GM18951 (cell line): ENCODE data around the gene MACROD2.

Experiments
- POLR2A ChIP-seq: IDR thresholded peaks from 4 replicates; pipeline ENCODE4 v1.6.1; 2011; ENCODE audit warnings: mild to moderate bottlenecking; ENCODE audit not compliant: insufficient read length, insufficient read depth; ENCODE audit errors: extremely low read depth
- in situ Hi-C: fragments of 300-500 bp; cut with MboI; formaldehyde crosslinking; loops from one replicate; pipeline ENCODE4 v1.12.0; 2022; ENCODE audit warnings: low sequenced_read_pairs, mixed read lengths, inconsistent platforms; ENCODE audit not compliant: unreplicated experiment

Gene MACROD2

DNA sequence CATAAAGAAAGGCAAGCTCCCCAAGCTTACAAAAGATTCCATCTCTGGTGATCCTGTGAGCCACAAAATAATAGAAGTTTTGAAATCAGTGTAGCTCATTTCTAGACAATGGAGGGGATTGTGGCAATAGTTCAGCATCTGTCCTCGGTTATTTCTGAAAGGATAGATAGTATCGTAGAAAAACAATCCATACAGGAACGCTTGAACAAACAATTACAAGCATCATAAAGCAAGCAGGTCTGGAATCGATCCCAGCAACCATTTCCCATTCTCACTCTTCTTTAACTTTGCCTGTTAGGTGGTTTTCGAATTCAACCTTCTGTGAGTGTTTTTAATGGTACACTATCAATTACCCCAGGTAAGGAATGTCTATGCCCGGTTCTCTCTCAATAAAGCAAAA, 1646.8 kb downstream of the MACROD2 start:
- no peak for TF ChIP-seq POLR2A
- in situ Hi-C loops = no loop called here

DNA sequence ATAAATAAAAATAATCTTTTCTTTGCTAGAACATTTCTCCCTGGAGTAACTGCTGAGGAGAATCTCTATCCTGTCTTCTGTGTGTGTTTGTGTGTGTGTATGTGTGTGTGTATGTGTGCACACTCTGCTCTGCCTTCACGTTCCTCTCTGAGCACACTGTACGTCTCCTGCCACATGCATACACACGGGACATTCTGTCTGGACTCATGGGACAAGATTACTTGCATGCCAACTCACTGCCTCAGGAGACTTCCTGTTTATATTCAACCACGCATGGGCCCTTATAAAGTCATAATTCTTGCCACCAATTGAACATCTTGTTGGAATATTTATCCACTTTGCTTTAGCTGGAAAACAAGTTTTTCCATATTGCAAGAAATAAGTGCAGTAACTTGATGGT, 1647.4 kb downstream of the MACROD2 start:
- no peak for TF ChIP-seq POLR2A
- in situ Hi-C loops = no loop called here

DNA sequence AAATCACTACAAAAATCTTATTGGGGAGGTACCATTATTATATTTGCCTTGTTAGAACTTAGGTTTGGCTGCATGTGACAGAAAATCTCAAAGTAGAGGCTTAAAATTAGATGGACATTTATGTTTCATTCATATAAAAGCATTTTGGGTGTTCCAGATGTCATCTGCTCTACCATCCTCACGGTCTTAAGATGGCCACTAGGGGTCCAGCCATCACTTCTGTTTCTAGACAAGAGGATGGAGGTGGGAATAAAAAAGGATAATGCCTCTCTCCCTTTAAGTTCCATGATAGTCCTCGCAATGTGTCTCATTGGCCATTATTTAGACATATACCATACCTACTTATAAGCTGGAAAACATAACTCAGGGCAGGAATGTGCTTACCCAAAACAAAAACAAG, 1648.4 kb downstream of the MACROD2 start:
- TF ChIP-seq POLR2A = no peak
- in situ Hi-C loops = no loop called here

DNA sequence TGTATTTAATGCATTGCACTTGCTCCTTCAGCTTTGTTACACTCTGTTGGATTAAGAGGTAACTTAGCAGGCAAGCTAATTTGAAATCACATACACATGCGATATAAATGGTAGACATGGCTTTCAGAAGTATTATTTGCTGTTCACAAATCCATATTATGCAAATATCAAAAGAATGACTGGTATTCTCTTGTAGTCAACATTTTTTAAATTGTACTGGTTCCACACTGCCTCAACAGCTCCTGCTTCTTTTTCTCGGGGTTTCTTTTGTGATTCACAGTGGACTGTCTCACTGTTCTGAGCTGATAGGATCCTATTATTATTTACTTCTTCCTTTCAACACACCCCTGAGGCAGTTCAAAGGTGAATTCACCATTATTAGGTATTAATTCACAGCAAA, 1650.5 kb downstream of the MACROD2 start:
- TF ChIP-seq POLR2A = no peak
- in situ Hi-C loops = no loop called here

DNA sequence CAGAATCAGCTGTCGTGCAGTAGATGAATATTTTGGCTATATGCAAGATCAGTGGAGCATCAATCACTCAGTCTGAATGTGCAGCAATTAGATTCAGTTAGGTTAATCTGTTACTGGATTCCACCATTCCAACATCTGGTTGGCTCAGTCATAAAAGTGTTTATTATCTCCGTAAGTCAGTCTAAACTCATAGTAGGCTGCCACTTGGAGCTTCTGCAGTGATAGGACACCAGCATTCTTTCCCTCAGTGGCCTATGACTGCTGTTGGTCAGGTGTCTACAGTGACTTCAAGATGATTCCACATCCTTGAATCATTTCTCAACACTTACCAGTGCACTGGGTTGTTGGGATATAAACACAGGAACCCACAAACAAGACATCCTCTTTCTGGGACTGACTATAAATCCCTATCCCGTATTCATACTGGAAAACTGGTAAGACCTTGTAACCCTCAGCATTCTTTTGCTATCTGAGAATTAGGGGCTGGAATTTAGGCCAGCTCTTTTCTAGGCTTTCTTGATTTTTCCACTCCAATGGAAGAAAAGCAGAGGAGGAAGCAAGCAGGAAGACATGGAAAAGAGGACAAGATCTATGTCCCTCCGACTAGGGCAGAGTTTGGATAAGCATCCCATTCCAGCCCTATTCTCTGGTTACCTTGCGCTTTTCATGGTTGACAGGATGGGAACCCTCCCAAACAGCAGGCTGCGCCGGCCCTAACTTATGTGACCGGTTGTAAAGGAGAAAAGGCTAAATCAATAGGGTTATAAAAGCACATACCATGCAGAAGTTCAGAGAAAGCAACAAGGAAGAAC, 1658.3 kb downstream of the MACROD2 start:
- TF ChIP-seq POLR2A = no peak

DNA sequence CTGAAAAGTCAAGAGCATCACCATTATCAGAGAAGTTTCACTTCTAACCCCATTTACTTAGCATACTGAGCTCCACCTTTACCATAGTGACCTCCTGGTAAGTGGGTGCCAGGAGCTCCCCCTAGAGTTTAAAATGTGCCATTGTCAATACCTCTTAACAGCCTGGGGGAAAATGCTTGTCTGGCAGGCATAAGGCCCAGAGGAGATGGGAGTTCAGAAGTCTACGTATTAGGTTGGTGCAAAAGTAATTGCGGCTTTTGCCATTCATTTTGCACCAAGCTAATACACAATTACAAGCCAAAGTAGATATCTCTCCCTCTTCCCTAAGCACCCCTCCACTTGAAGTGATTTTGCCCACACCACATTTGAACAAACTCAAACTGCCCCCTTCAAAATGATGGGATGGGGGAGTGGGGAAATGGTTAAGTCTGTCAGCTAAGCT, 1658.9 kb downstream of the MACROD2 start:
- in situ Hi-C loops = loop anchor here (25.0 kb wide), 1 partner anchor 1317 kb away; the partner anchor contains the start of gene FLRT3
- no peak for TF ChIP-seq POLR2A

More for the DNA sequence above, 1658.3 kb downstream of the MACROD2 start:
- in situ Hi-C loops = loop anchor here (25.0 kb wide), 1 partner anchor 1316 kb away; the partner anchor contains the start of gene FLRT3

DNA sequence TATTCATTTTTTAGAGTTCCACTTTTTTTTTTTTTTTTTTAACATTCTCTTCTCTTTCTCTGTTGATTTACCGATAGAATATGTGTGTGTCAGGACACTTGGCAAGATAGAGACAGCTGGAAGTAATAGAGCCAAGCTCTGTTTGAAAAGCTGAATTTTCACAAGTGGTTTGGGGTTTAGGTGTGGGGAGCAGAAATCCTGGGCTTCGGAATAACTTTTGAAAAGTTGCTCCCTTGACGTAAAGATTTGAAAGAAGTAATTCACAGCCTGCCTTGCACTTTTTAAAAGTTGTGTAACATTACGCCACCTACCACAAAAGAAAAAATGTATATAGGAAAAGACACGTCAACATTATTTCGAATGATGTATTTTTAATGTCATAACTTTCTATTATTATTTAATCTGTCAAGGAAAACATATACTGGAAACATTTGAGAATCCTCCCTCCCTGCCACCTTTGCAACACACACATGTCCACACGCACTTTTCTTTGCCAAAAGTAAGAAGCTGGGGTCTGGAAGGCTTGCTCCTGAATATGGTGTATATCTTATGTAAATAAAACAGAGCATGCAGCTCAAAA, 1660.1 kb downstream of the MACROD2 start:
- no peak for TF ChIP-seq POLR2A
- in situ Hi-C loops = loop anchor here (25.0 kb wide), 1 partner anchor 1318 kb away; the partner anchor contains the start of gene FLRT3

DNA sequence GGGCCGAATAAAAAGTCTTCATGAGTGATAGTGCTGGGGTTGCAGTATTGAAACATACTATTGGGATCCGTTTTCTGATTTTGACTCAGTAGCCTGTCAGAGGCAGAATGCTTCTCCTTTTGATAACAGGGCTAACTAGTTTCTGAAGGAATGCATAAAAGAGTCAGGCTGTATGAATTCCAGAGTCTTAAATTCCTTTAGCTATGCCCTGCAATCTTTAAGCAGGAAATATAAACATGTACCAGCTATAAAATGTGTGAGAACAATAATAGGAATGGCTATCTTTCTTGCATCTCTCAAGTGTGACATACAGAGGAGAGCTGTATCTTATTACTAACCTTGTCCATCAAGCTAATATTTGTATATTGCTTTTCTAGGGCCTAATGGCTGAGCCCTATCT, 1660.8 kb downstream of the MACROD2 start:
- no peak for TF ChIP-seq POLR2A
- in situ Hi-C loops = loop anchor here (25.0 kb wide), 1 partner anchor 1319 kb away; the partner anchor contains the start of gene FLRT3

DNA sequence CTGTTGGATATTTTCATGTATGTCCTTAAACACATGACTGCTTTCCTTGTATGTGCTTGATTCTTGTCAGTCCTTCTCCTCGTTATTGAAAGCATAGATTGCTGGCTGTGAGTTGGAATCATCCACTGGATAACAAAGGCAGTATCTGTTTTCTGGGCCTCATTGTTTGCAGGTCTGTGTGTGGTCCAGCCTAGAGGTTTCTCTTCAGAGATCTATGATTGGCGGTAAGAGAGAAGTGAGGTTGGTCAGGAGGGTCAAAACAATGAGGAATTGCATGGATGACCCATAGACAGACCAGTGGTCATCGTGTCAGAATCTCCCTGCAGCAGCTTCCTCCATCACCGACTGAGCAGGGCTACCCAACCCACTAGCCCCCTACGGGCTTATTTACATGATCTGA, 1663.0 kb downstream of the MACROD2 start:
- in situ Hi-C loops = loop anchor here (25.0 kb wide), 1 partner anchor 1321 kb away; the partner anchor contains the start of gene FLRT3
- no peak for TF ChIP-seq POLR2A

DNA sequence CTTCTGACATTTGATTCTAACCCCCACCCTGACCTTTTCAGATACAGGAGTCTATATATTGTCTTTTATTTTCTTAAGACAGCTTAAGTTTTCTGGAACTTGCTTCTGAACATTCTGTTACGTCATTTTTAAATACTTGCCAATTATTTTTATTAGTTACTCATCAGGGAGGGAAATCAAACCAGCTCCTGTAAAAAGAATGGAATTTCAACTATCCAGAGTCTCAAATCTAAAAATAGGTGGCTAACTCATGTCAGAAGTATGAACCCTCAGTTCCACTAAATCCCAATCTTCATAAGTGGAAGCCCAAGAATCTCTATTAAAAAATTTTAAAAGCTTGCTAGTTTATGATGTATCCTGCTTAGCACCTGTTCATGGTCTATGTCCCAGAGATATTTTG, 1677.9 kb downstream of the MACROD2 start:
- no peak for TF ChIP-seq POLR2A
- in situ Hi-C loops = loop anchor here (25.0 kb wide), 1 partner anchor 1336 kb away; the partner anchor contains the start of gene FLRT3

DNA sequence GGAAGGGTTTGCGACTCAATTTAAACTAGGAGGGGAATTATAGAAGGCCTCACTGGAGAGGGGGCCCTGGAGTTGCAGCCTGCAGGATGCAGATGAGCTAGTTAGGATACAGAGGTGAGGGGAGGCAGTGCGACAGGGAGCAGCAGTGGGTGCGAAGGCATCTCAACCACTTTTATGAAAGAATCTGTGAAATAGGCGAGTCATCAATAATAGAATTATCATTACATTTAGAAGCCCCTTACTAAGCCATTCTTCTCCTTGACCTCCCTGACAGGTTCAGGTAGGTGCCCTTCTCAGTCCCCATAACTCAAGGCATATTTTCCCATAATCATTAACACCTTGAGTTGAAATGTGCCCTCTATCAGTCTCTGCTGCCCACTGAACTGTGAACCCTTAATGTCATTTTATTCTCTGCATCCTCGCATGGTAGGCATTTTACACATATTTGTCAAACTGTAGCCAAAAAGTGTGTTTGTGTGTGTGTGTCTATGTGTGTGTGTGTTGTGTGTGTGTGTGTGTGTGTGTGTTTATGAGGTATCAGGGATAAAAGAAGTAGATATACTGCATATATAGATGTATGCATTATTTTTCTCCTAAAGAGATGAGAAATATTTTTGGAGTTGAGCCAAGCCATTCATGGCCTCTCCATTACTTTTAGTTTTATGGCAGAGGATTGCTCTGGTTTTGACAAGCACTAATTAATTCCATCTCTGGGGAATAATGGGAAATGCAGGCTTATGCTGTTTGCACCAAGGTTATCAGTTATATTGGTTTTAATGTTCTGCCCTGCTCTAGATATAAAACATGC, 1679.1 kb downstream of the MACROD2 start:
- in situ Hi-C loops = loop anchor here (25.0 kb wide), 1 partner anchor 1337 kb away; the partner anchor contains the start of gene FLRT3
- no peak for TF ChIP-seq POLR2A

DNA sequence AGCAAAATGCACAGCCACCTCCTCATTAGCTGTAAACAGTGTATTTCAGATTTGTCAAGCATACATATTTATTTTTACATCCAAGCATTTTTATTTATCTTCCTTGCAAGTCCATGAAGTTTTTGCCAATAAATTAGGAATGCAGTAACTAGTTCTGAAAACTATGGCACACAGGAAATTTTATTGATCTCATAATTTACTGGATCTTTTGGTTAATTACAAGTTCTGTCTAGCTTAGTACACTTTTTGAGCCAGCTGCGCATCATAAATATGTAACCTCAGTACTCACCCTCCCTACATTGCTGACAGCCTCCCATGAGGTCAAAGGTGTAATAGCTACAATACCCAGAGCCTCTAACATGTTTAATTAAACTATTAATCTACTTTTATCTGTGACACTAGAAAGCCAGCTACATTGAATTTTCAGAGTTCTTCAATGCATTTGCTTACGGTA, 1679.8 kb downstream of the MACROD2 start:
- in situ Hi-C loops = no loop called here
- no peak for TF ChIP-seq POLR2A
